Loucy (cell line): Measurements from ENCODE around the gene FAM222A.

ENCODE experiments used
- EZH2phosphoT487 ChIP-seq: fragments of 200-600 bp; IDR thresholded peaks from 2 replicates; pipeline ENCODE4 v1.6.1; 2018; ENCODE audit warnings: antibody characterized with exemption, mild to moderate bottlenecking, moderate library complexity, borderline replicate concordance
- TF ChIP-seq, protein P1 (sequence below): fragments of 200-600 bp; sonication (generic); conservative IDR thresholded peaks from 2 replicates; pipeline ENCODE4 v1.5.1; 2014; ENCODE audit warnings: mild to moderate bottlenecking, antibody characterized with exemption, low read length

DNA sequence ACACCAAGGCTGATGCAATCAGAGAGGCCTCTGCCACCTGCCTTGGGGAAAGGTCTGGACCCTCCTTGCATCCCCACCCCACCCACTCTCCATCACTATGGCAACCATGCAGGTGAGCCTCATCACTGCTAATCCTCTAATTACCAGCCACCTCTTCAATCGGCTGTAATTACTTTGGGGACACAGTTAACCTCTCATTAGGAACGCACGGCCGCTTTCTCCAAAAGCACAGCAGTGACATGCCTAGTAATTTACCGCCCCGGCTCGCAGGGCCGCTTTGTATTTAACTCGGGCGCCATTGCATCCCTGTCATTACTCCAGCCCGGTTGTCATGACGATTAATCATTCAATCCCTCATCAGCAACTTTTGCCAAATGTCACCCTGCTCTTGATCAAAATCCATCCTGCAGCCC is 36.3 kb upstream of the FAM222A start:
- TF ChIP-seq, protein P1, sequence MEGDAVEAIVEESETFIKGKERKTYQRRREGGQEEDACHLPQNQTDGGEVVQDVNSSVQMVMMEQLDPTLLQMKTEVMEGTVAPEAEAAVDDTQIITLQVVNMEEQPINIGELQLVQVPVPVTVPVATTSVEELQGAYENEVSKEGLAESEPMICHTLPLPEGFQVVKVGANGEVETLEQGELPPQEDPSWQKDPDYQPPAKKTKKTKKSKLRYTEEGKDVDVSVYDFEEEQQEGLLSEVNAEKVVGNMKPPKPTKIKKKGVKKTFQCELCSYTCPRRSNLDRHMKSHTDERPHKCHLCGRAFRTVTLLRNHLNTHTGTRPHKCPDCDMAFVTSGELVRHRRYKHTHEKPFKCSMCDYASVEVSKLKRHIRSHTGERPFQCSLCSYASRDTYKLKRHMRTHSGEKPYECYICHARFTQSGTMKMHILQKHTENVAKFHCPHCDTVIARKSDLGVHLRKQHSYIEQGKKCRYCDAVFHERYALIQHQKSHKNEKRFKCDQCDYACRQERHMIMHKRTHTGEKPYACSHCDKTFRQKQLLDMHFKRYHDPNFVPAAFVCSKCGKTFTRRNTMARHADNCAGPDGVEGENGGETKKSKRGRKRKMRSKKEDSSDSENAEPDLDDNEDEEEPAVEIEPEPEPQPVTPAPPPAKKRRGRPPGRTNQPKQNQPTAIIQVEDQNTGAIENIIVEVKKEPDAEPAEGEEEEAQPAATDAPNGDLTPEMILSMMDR: no peak
- TF ChIP-seq EZH2phosphoT487: no peak
